Measurements from ENCODE around the gene C6orf47. TPM values are rescaled to one million over a fixed set of nuclear protein-coding genes. Genes with fewer than 3 reads are reported as not detected.

The C6orf47 gene
- polyA plus RNA-seq, 1 donor from 2014 or later: 28.1 TPM

Other genes with a start within 250 kb of the C6orf47 start
- gene MICB, start 162.6 kb downstream of the C6orf47 start, polyA plus RNA-seq: 9.3 TPM
- gene MCCD1, start 131.8 kb downstream of the C6orf47 start, polyA plus RNA-seq: not detected
- 89.4 TPM for gene DDX39B, start 118.8 kb downstream of the C6orf47 start, polyA plus RNA-seq
- 0.53 TPM for gene ATP6V1G2, start 114.2 kb downstream of the C6orf47 start, polyA plus RNA-seq
- gene NFKBIL1, start 113.2 kb downstream of the C6orf47 start, polyA plus RNA-seq: 11.5 TPM
- gene LTA, start 88.5 kb downstream of the C6orf47 start, polyA plus RNA-seq: 16.3 TPM
- 6.4 TPM for gene TNF, start 85.2 kb downstream of the C6orf47 start, polyA plus RNA-seq
- 2,767 TPM for gene LTB, start 78.4 kb downstream of the C6orf47 start, polyA plus RNA-seq
- gene LST1, start 74.5 kb downstream of the C6orf47 start, polyA plus RNA-seq: 20.5 TPM
- gene NCR3, start 67.8 kb downstream of the C6orf47 start, polyA plus RNA-seq: 140 TPM
- 5.6 TPM for gene AIF1, start 45.5 kb downstream of the C6orf47 start, polyA plus RNA-seq
- 14.3 TPM for gene PRRC2A, start 40.1 kb downstream of the C6orf47 start, polyA plus RNA-seq
- 30.9 TPM for gene BAG6, start 8.1 kb downstream of the C6orf47 start, polyA plus RNA-seq
- 8.5 TPM for gene APOM, start 4.9 kb downstream of the C6orf47 start, polyA plus RNA-seq
- 24.1 TPM for gene GPANK1, start 4.2 kb upstream of the C6orf47 start, polyA plus RNA-seq
- 268 TPM for gene CSNK2B, start 5.3 kb upstream of the C6orf47 start, polyA plus RNA-seq
- gene LY6G5B, start 9.2 kb upstream of the C6orf47 start, polyA plus RNA-seq: 0.49 TPM
- 3.2 TPM for gene LY6G5C, start 20.3 kb upstream of the C6orf47 start, polyA plus RNA-seq
- 40.1 TPM for gene ABHD16A, start 42.5 kb upstream of the C6orf47 start, polyA plus RNA-seq
- gene LY6G6F, start 46.1 kb upstream of the C6orf47 start, polyA plus RNA-seq: 0.95 TPM
- not detected for gene LY6G6D, start 54.6 kb upstream of the C6orf47 start, polyA plus RNA-seq
- gene LY6G6C, start 61.0 kb upstream of the C6orf47 start, polyA plus RNA-seq: not detected
- gene MPIG6B, start 62.6 kb upstream of the C6orf47 start, polyA plus RNA-seq: 1.8 TPM
- 119 TPM for gene DDAH2, start 68.5 kb upstream of the C6orf47 start, polyA plus RNA-seq
- gene CLIC1, start 75.8 kb upstream of the C6orf47 start, polyA plus RNA-seq: 861 TPM
- gene MSH5, start 79.2 kb upstream of the C6orf47 start, polyA plus RNA-seq: 4.2 TPM
- not detected for gene SAPCD1, start 101.9 kb upstream of the C6orf47 start, polyA plus RNA-seq
- gene VWA7, start 116.5 kb upstream of the C6orf47 start, polyA plus RNA-seq: 2.6 TPM
- gene VARS1, start 135.0 kb upstream of the C6orf47 start, polyA plus RNA-seq: 83.0 TPM
- gene LSM2, start 146.2 kb upstream of the C6orf47 start, polyA plus RNA-seq: 100 TPM
- gene HSPA1L, start 154.5 kb upstream of the C6orf47 start, polyA plus RNA-seq: 1.2 TPM
- 49.5 TPM for gene HSPA1A, start 154.8 kb upstream of the C6orf47 start, polyA plus RNA-seq
- 5.7 TPM for gene HSPA1B, start 167.0 kb upstream of the C6orf47 start, polyA plus RNA-seq
- 25.0 TPM for gene NEU1, start 202.0 kb upstream of the C6orf47 start, polyA plus RNA-seq
- gene SLC44A4, start 218.2 kb upstream of the C6orf47 start, polyA plus RNA-seq: not detected
- gene EHMT2, start 236.9 kb upstream of the C6orf47 start, polyA plus RNA-seq: 49.3 TPM
- not detected for gene ZBTB12, start 241.3 kb upstream of the C6orf47 start, polyA plus RNA-seq